Prostate gland (tissue), 2 donors: ENCODE measurements around the gene OPRD1. TPM values are rescaled to one million over a fixed set of nuclear protein-coding genes. Genes with fewer than 3 reads are reported as not detected.

Source experiments
- DNase-seq: peaks from one replicate; pipeline ENCODE4 v3.0.0-alpha.2; 2019; ENCODE audit warnings: low spot score
- H3K27ac ChIP-seq, 2 donors: fragments of 200-600 bp; sonication (generic); 2 replicates each; pipeline ENCODE4 v1.5.1; 2017 to 2019
- H3K27me3 ChIP-seq: fragments of 200-600 bp; sonication (generic); replicated peaks from 2 replicates; pipeline ENCODE4 v1.5.1; 2019; ENCODE audit not compliant: insufficient read depth
- H3K36me3 ChIP-seq, 2 donors: fragments of 200-600 bp; sonication (generic); 1 replicate in 1 of 2; 2 replicates in 1 of 2; pipeline versions ENCODE4 v1.5.1 to v1.8.1; 2017 to 2019
- H3K4me1 ChIP-seq: fragments of 200-600 bp; sonication (generic); replicated peaks from 2 replicates; pipeline ENCODE4 v1.5.1; 2019
- H3K4me3 ChIP-seq, 2 donors: fragments of 200-600 bp; sonication (generic); 2 replicates each; pipeline ENCODE4 v1.5.1; 2017 to 2019
- H3K9me3 ChIP-seq: fragments of 200-600 bp; sonication (generic); 2 replicates; pipeline ENCODE4 v1.5.1; 2017
- CTCF ChIP-seq, 4 experiments: fragments of 200-600 bp in 2 of 4; fragments of 450-650 bp in 2 of 4; sonication (generic) in 2 of 4; IDR thresholded peaks; 1 replicate in 3 of 4; 2 replicates in 1 of 4; pipeline ENCODE4 v1.5.1; 2016 to 2019; ENCODE audit warnings: antibody characterized with exemption in 4 of 4, mild to moderate bottlenecking in 2 of 4, moderate library complexity in 2 of 4
- POLR2A ChIP-seq: fragments of 450-650 bp; IDR thresholded peaks from one replicate; pipeline ENCODE4 v1.6.1; 2016; ENCODE audit warnings: antibody characterized with exemption, mild to moderate bottlenecking
- POLR2AphosphoS5 ChIP-seq: sonication (generic); formaldehyde crosslinking; IDR thresholded peaks from one replicate; pipeline ENCODE4 v1.6.1; 2017; ENCODE audit warnings: antibody characterized with exemption
- WGBS: methylation state at CpG from one replicate; pipeline ENCODE4 v1.1.5; 2018; 5-methylcytosine and 5-hydroxymethylcytosine counted together
- intact Hi-C: fragments of 100-400 bp; cut with DNase I; formaldehyde crosslinking; loops from one replicate; pipeline ENCODE4 v1.14.2; 2022
- total RNA-seq, 2 donors: library from RNA; depleted of rRNA; stranded (reverse); fragments of >200 nt; gene quantifications; one replicate each; pipeline ENCODE4 v1.1.0, GENCODE V29; 2016

OPRD1 gene
- total RNA-seq, 2 donors from 2014 or later, result 0.09 to 0.34 TPM

DNA sequence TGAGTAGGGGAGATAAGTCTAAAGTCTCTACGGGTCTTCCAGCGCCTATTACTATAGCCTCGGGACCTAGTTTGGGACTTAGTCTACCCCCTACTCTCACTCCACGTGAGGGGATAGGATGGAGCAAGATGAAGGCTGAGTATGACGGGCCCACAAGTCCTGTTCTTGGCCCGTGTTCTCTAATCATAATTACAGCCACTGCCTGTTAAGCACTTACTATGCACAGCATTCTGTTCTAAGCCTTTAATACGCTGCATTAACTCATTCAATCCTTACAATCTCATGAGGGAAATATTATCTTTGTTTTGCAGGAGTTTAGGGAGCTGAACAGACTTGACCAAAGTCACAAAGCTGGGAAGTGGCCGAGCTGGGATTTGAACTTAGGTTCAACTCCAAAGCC lies 78.5 kb downstream of the OPRD1 start:
- H3K36me3 ChIP-seq, result no peaks in the 10 kb centered on the region

GRCh38 chr1:28890836-28891235 lies 78.9 kb downstream of the OPRD1 start:
- H3K4me1 ChIP-seq, result no peaks in the 10 kb centered on the region
- H3K36me3 ChIP-seq, result no peaks in the 10 kb centered on the region
- intact Hi-C loops, result no loop called here
- no peak overlapping the region for H3K27ac ChIP-seq
- TF ChIP-seq CTCF (IDR thresholded peaks at IDR 0.05), result no peak
- no peak for TF ChIP-seq POLR2AphosphoS5
- TF ChIP-seq POLR2A, result no peak
- 82% methylated on average over 2 of the region's 2 CpGs for WGBS
- no peak overlapping the region for H3K4me3 ChIP-seq
- DNase-seq, result no peak
- H3K9me3 ChIP-seq, result no peaks in the 10 kb centered on the region
- no peaks in the 10 kb centered on the region for H3K27me3 ChIP-seq

More for the DNA sequence above, 78.5 kb downstream of the OPRD1 start:
- no peak for TF ChIP-seq CTCF (IDR thresholded peaks at IDR 0.05)
- TF ChIP-seq POLR2AphosphoS5, result no peak
- no peak for TF ChIP-seq POLR2A
- no peaks in the 10 kb centered on the region for H3K4me1 ChIP-seq
- H3K27me3 ChIP-seq, result no peaks in the 10 kb centered on the region
- no peak overlapping the region for H3K4me3 ChIP-seq
- H3K9me3 ChIP-seq, result no peaks in the 10 kb centered on the region
- H3K27ac ChIP-seq, result no peak overlapping the region
- WGBS, result 86% methylated on average over 8 of the region's 8 CpGs
- intact Hi-C loops, result no loop called here
- no peak for DNase-seq

DNA sequence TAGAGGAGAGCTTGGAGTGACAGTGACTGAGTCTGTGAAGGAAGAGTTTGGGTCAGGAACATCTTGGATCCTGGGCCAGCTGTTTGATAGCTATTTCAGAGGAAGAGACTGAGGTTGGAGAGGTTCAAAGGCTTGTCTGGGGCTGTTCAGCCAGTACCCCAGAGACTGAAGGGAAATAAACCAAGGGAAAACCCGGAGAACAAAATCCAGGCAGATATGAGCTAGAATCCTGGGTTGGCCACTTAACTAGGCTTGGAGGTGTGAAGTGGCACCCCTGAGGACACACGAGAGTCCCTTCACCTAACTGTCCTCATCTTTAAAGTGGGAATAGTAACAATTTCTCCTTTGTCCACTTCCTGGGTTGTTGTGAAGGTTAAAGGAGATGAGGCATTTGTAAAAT lies 79.3 kb downstream of the OPRD1 start:
- Histone ChIP-seq H3K27ac (no peak overlapping the region), H3K9me3 (no peaks in the 10 kb centered on the region), H3K36me3 (no peaks in the 10 kb centered on the region), H3K4me3 (no peak overlapping the region), H3K27me3 (no peaks in the 10 kb centered on the region), H3K4me1 (no peaks in the 10 kb centered on the region)
- 84% methylated on average over 2 of the region's 2 CpGs for WGBS
- no peak for DNase-seq
- TF ChIP-seq POLR2AphosphoS5 (no peak), CTCF (IDR thresholded peaks at IDR 0.05) (no peak), POLR2A (no peak)
- intact Hi-C loops, result no loop called here

- no peak overlapping the region for H3K27ac ChIP-seq
- no peak for TF ChIP-seq POLR2A
- no peak for TF ChIP-seq CTCF (IDR thresholded peaks at IDR 0.05)
- no peak for TF ChIP-seq POLR2AphosphoS5
- H3K4me1 ChIP-seq, result no peaks in the 10 kb centered on the region
- no peaks in the 10 kb centered on the region for H3K27me3 ChIP-seq
- H3K4me3 ChIP-seq, result no peak overlapping the region
- no peaks in the 10 kb centered on the region for H3K36me3 ChIP-seq
- intact Hi-C loops, result no loop called here
- 73% methylated on average over 8 of the region's 8 CpGs for WGBS
- DNase-seq, result no peak
- H3K9me3 ChIP-seq, result no peaks in the 10 kb centered on the region
These were observed 81.6 kb downstream of the OPRD1 start for GRCh38 chr1:28893403-28894102.

GRCh38 chr1:28894785-28895184 lies 82.8 kb downstream of the OPRD1 start:
- TF ChIP-seq CTCF (IDR thresholded peaks at IDR 0.05) (no peak), POLR2A (no peak), POLR2AphosphoS5 (no peak)
- H3K4me1 ChIP-seq, result no peaks in the 10 kb centered on the region
- WGBS, result 47% methylated on average over 2 of the region's 2 CpGs
- H3K9me3 ChIP-seq, result no peaks in the 10 kb centered on the region
- no peaks in the 10 kb centered on the region for H3K27me3 ChIP-seq
- H3K27ac ChIP-seq, result no peak overlapping the region
- DNase-seq, result no peak
- intact Hi-C loops, result no loop called here
- H3K36me3 ChIP-seq, result no peaks in the 10 kb centered on the region
- H3K4me3 ChIP-seq, result no peak overlapping the region
